ENCODE measurements around the gene KPNB1.
A peak's percentile ranks its signal among the peaks of the same experiment; 100 is the strongest.

KPNB1 gene

GRCh38 chr17:47696717-47697642 lies 47.3 kb downstream of the KPNB1 start:
- DNase-seq (ENCODE audit: low read depth), result no peak

- DNase-seq (ENCODE audit: low read depth), result no peak
These were observed 48.4 kb downstream of the KPNB1 start for GRCh38 chr17:47697906-47698711.

GRCh38 chr17:47698749-47699535 lies 49.2 kb downstream of the KPNB1 start:
- peak; percentile 76 for DNase-seq (ENCODE audit: low read depth)

- no peak for DNase-seq (ENCODE audit: low read depth)
These were observed 49.8 kb downstream of the KPNB1 start for GRCh38 chr17:47699536-47699840.

GRCh38 chr17:47700471-47701449 lies 51.0 kb downstream of the KPNB1 start:
- DNase-seq (ENCODE audit: low read depth), result no peak

GRCh38 chr17:47701608-47702007 lies 51.9 kb downstream of the KPNB1 start:
- no peak for DNase-seq (ENCODE audit: low read depth)

GRCh38 chr17:47702391-47702995 lies 52.8 kb downstream of the KPNB1 start:
- DNase-seq (ENCODE audit: low read depth), result no peak

- DNase-seq (ENCODE audit: low read depth), result peak; percentile 65
These were observed 53.5 kb downstream of the KPNB1 start for GRCh38 chr17:47703191-47703591.

GRCh38 chr17:47703671-47704070 lies 54.0 kb downstream of the KPNB1 start:
- DNase-seq (ENCODE audit: low read depth), result no peak

- DNase-seq (ENCODE audit: low read depth), result no peak
These were observed 54.4 kb downstream of the KPNB1 start for GRCh38 chr17:47704116-47704515.

GRCh38 chr17:47704736-47705135 lies 55.0 kb downstream of the KPNB1 start:
- no peak for DNase-seq (ENCODE audit: low read depth)

- no peak for DNase-seq (ENCODE audit: low read depth)
These were observed 56.1 kb downstream of the KPNB1 start for GRCh38 chr17:47705536-47706530.

GRCh38 chr17:47707056-47707804 lies 57.5 kb downstream of the KPNB1 start:
- DNase-seq (ENCODE audit: low read depth), result no peak

- DNase-seq (ENCODE audit: low read depth), result no peak
These were observed 58.2 kb downstream of the KPNB1 start for GRCh38 chr17:47707884-47708283.

- DNase-seq (ENCODE audit: low read depth), result no peak
These were observed 58.7 kb downstream of the KPNB1 start for GRCh38 chr17:47708312-47708863.

- DNase-seq (ENCODE audit: low read depth), result no peak
These were observed 59.3 kb downstream of the KPNB1 start for GRCh38 chr17:47708864-47709541.

GRCh38 chr17:47709594-47709993 lies 59.9 kb downstream of the KPNB1 start:
- DNase-seq (ENCODE audit: low read depth), result no peak
